H9 (cell line): ENCODE results near the gene YIPF2. TPM values are rescaled to one million over a fixed set of nuclear protein-coding genes. Genes with fewer than 3 reads are reported as not detected.

Experiments used
- DNase-seq: peaks from one replicate; pipeline ENCODE4 v3.0.0-alpha.2; 2017
- H2AFZ ChIP-seq: one replicate; pipeline ENCODE4 v1.6.1; 2013; ENCODE audit warnings: mild to moderate bottlenecking, low read length, control low read depth, moderate library complexity
- H2AK5ac ChIP-seq: 2 replicates; pipeline ENCODE4 v1.6.1; 2013; ENCODE audit warnings: low read length, control low read depth, mixed read lengths; ENCODE audit not compliant: insufficient read length
- H2BK120ac ChIP-seq: one replicate; pipeline ENCODE4 v1.6.1; 2013; ENCODE audit warnings: low read depth, mild to moderate bottlenecking, low read length, control low read depth, inconsistent platforms; ENCODE audit not compliant: poor library complexity, severe bottlenecking
- H2BK12ac ChIP-seq: 2 replicates; pipeline ENCODE4 v1.6.1; 2013; ENCODE audit warnings: low read length, control low read depth, mixed read lengths, low read depth; ENCODE audit not compliant: insufficient read length
- H2BK15ac ChIP-seq: 2 replicates; pipeline ENCODE4 v1.6.1; 2013; ENCODE audit warnings: low read depth, low read length, control low read depth
- H2BK20ac ChIP-seq: one replicate; pipeline ENCODE4 v1.6.1; 2013; ENCODE audit warnings: low read depth, mild to moderate bottlenecking, low read length, control low read depth, inconsistent platforms; ENCODE audit not compliant: poor library complexity, severe bottlenecking
- H2BK5ac ChIP-seq: 2 replicates; pipeline ENCODE4 v1.6.1; 2013; ENCODE audit warnings: low read length, control low read depth, mixed read lengths; ENCODE audit not compliant: insufficient read length
- H3K14ac ChIP-seq: 2 replicates; pipeline ENCODE4 v1.6.1; 2013; ENCODE audit warnings: low read length, control low read depth; ENCODE audit not compliant: insufficient read depth
- H3K18ac ChIP-seq: 2 replicates; pipeline ENCODE4 v1.6.1; 2013; ENCODE audit warnings: low read depth, mild to moderate bottlenecking, mixed read lengths, low read length, control low read depth; ENCODE audit not compliant: insufficient read length
- H3K23ac ChIP-seq: 2 replicates; pipeline ENCODE4 v1.6.1; 2013; ENCODE audit warnings: low read length, control low read depth, mixed read lengths, low read depth; ENCODE audit not compliant: insufficient read length
- H3K23me2 ChIP-seq: 2 replicates; pipeline ENCODE4 v1.6.1; 2013; ENCODE audit warnings: low read depth, mild to moderate bottlenecking, mixed read lengths, low read length, control low read depth; ENCODE audit not compliant: insufficient read length, poor library complexity, severe bottlenecking
- H3K27ac ChIP-seq: 2 replicates; pipeline ENCODE4 v1.5.1; 2013; ENCODE audit warnings: low read length, control low read depth, mixed read lengths, low read depth; ENCODE audit not compliant: insufficient read length
- H3K27me3 ChIP-seq: 2 replicates; pipeline ENCODE4 v1.6.1; 2013; ENCODE audit warnings: low read length, control low read depth, inconsistent platforms; ENCODE audit not compliant: insufficient read depth
- H3K4ac ChIP-seq: 2 replicates; pipeline ENCODE4 v1.6.1; 2013; ENCODE audit warnings: low read depth, mild to moderate bottlenecking, control low read depth, inconsistent platforms, low read length, moderate library complexity
- H3K4me1 ChIP-seq: 2 replicates; pipeline ENCODE4 v1.6.1; 2013; ENCODE audit warnings: low read length, control low read depth, inconsistent platforms; ENCODE audit not compliant: insufficient read depth
- H3K4me2 ChIP-seq: 2 replicates; pipeline ENCODE4 v1.6.1; 2013; ENCODE audit warnings: low read length, control low read depth, mixed read lengths; ENCODE audit not compliant: insufficient read length, insufficient read depth
- H3K56ac ChIP-seq: 2 replicates; pipeline ENCODE4 v1.6.1; 2013; ENCODE audit warnings: low read depth, mild to moderate bottlenecking, mixed read lengths, low read length, control low read depth; ENCODE audit not compliant: insufficient read length
- H3K79me1 ChIP-seq: 2 replicates; pipeline ENCODE4 v1.6.1; 2013; ENCODE audit warnings: low read depth, mild to moderate bottlenecking, moderate library complexity, low read length, control low read depth, inconsistent platforms; ENCODE audit not compliant: insufficient read depth, poor library complexity, severe bottlenecking
- H3K79me2 ChIP-seq: 2 replicates; pipeline ENCODE4 v1.6.1; 2013; ENCODE audit warnings: low read length, control low read depth, inconsistent platforms; ENCODE audit not compliant: insufficient read depth
- H3K9ac ChIP-seq: 2 replicates; pipeline ENCODE4 v1.6.1; 2013; ENCODE audit warnings: low read length, control low read depth, mixed read lengths; ENCODE audit not compliant: insufficient read length; ENCODE audit errors: extremely low read depth
- H3K9me3 ChIP-seq: one replicate; pipeline ENCODE4 v1.6.1; 2013; ENCODE audit warnings: low read depth, low read length, inconsistent platforms; ENCODE audit not compliant: control insufficient read depth
- H3T11ph ChIP-seq: one replicate; pipeline ENCODE4 v1.6.1; 2013; ENCODE audit warnings: mild to moderate bottlenecking, low read length, control low read depth, inconsistent platforms
- H4K20me1 ChIP-seq: one replicate; pipeline ENCODE4 v1.6.1; 2013; ENCODE audit not compliant: control insufficient read depth, insufficient read length, insufficient read depth
- H4K5ac ChIP-seq: 2 replicates; pipeline ENCODE4 v1.6.1; 2013; ENCODE audit warnings: low read depth, mild to moderate bottlenecking, mixed read lengths, low read length, control low read depth; ENCODE audit not compliant: insufficient read length
- H4K8ac ChIP-seq: replicated peaks from 2 replicates; pipeline ENCODE4 v1.6.1; 2013; ENCODE audit warnings: low read length, control low read depth, mixed read lengths, low read depth; ENCODE audit not compliant: insufficient read length
- H4K91ac ChIP-seq: 2 replicates; pipeline ENCODE4 v1.6.1; 2013; ENCODE audit warnings: low read depth, mild to moderate bottlenecking, moderate library complexity, mixed read lengths, low read length, control low read depth; ENCODE audit not compliant: insufficient read length
- H3K27ac Mint-ChIP-seq, 3 experiments: 2 replicates in 2 of 3; 3 replicates in 1 of 3; pipeline ENCODE4 v1.8.0; 2020 to 2021; ENCODE audit warnings: mixed read lengths in 3 of 3, mild to moderate bottlenecking in 1 of 3, moderate library complexity in 1 of 3
- H3K27me3 Mint-ChIP-seq: 2 replicates; pipeline ENCODE4 v1.8.0; 2021; ENCODE audit warnings: low read depth, mild to moderate bottlenecking, moderate library complexity, mixed read lengths
- H3K36me3 Mint-ChIP-seq, 3 experiments: 2 replicates in 2 of 3; 3 replicates in 1 of 3; pipeline ENCODE4 v1.8.0; 2020 to 2021; ENCODE audit warnings: low read depth in 3 of 3, mixed read lengths in 3 of 3; ENCODE audit not compliant: insufficient read depth in 1 of 3
- H3K4me1 Mint-ChIP-seq, 2 experiments: 2 replicates each; pipeline ENCODE4 v1.8.0; 2020; ENCODE audit warnings: mixed read lengths in 2 of 2
- H3K4me3 Mint-ChIP-seq, 2 experiments: 2 replicates in 1 of 2; 3 replicates in 1 of 2; pipeline ENCODE4 v1.8.0; 2020 to 2021; ENCODE audit warnings: mild to moderate bottlenecking in 2 of 2, mixed read lengths in 2 of 2, moderate library complexity in 1 of 2
- H3K9me3 Mint-ChIP-seq, 2 experiments: 2 replicates in 1 of 2; 3 replicates in 1 of 2; pipeline ENCODE4 v1.8.0; 2020; ENCODE audit warnings: mild to moderate bottlenecking in 2 of 2, mixed read lengths in 2 of 2, moderate library complexity in 1 of 2
- WGBS: extraction: QIAGEN DNeasy Blood & Tissue Kit; methylation state at CpG from one replicate; pipeline ENCODE4 v1.1.7; 2013; ENCODE audit warnings: missing lambda C conversion rate, low lambda C conversion rate, mixed read lengths; ENCODE audit not compliant: insufficient read length; ENCODE audit errors: extremely low coverage; 5-methylcytosine and 5-hydroxymethylcytosine counted together
- total RNA-seq: library from RNA; stranded (reverse); gene quantifications from 2 replicates; pipeline ENCODE4 v1.2.1, GENCODE V29; 2021
- TF ChIP-seq, protein P1 (sequence below): fragments of 200-600 bp; sonication (generic); conservative IDR thresholded peaks from 3 replicates; pipeline ENCODE4 v1.8.0; 2021; ENCODE audit warnings: antibody characterized with exemption, mild to moderate bottlenecking

The YIPF2 gene
- total RNA-seq, 1 experiment from 2014 or later = 58.2 TPM

DNA sequence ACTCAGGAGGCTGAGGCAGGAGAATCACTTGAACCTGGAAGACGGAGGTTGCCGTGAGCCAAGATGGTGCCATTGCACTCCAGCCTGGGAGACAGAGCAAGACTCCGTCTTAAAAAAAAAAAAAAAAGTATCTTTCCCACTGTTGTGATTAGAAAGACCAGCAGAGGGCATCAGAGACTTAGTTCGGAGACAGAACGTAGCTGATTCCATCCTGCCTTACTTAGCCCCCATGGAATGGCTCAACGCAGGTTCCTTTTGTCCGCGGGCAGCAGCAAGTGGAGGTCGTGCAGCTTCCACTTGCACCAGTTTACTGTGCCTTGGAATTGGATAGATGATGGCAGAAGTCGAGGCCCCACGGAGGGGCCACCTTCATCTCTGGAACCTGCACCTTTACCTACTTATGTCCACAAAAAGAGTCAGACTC is 8.2 kb upstream of the YIPF2 start:
- Histone ChIP-seq H3K4me2 (no peak overlapping the region), H3K14ac (no peak overlapping the region), H4K5ac (no peak overlapping the region), H3K23ac (no peak overlapping the region), H3K23me2 (no peaks in the 10 kb centered on the region), H3K4me1 (no peaks in the 10 kb centered on the region; the same call in 1 of the 2 replicates), H2BK5ac (no peak overlapping the region), H2AK5ac (no peak overlapping the region), H4K8ac (no peak overlapping the region), H2BK120ac (no peak overlapping the region), H3K9ac (no peak overlapping the region), H2BK12ac (no peak overlapping the region), H2AFZ (no peak overlapping the region), H3K79me1 (no peaks in the 10 kb centered on the region), H2BK15ac (no peak overlapping the region), H3K4ac (no peak overlapping the region), H3K9me3 (no peaks in the 10 kb centered on the region), H3K18ac (no peak overlapping the region), H4K91ac (no peak overlapping the region), H3K27me3 (no peaks in the 10 kb centered on the region), H2BK20ac (no peak overlapping the region), H3T11ph (no peak overlapping the region), H3K27ac (no peak overlapping the region), H3K79me2 (no peaks in the 10 kb centered on the region), H4K20me1 (no peaks in the 10 kb centered on the region), H3K56ac (no peak overlapping the region)
- peak overlapping the region in 2 of 3 experiments; percentile 73 to 84; a peak in 4 of 7 replicates for H3K27ac Mint-ChIP-seq
- H3K36me3 Mint-ChIP-seq = peaks cover 0 to 4% (median 4%) of the 10 kb centered on the region in 3 experiments; a peak in 3 of 7 replicates
- peak overlapping the region in 1 of 2 experiments; percentile 35; a peak in 1 of 5 replicates for H3K4me3 Mint-ChIP-seq
- no CpG with 5 or more reads among the region's 11 CpGs for WGBS
- H3K9me3 Mint-ChIP-seq = no peaks in the 10 kb centered on the region
- H3K4me1 Mint-ChIP-seq = peaks cover 6 to 7% of the 10 kb centered on the region in 2 experiments; a peak in 2 of 4 replicates
- no peaks in the 10 kb centered on the region for H3K27me3 Mint-ChIP-seq
- peak; percentile 78 for DNase-seq
- TF ChIP-seq, protein P1, sequence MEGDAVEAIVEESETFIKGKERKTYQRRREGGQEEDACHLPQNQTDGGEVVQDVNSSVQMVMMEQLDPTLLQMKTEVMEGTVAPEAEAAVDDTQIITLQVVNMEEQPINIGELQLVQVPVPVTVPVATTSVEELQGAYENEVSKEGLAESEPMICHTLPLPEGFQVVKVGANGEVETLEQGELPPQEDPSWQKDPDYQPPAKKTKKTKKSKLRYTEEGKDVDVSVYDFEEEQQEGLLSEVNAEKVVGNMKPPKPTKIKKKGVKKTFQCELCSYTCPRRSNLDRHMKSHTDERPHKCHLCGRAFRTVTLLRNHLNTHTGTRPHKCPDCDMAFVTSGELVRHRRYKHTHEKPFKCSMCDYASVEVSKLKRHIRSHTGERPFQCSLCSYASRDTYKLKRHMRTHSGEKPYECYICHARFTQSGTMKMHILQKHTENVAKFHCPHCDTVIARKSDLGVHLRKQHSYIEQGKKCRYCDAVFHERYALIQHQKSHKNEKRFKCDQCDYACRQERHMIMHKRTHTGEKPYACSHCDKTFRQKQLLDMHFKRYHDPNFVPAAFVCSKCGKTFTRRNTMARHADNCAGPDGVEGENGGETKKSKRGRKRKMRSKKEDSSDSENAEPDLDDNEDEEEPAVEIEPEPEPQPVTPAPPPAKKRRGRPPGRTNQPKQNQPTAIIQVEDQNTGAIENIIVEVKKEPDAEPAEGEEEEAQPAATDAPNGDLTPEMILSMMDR = peak; percentile 75
